Gastrocnemius medialis (tissue), 4 donors: ENCODE results near the gene TMC3. TPM values are rescaled to one million over a fixed set of nuclear protein-coding genes. Genes with fewer than 3 reads are reported as not detected.

ENCODE experiments used
- ATAC-seq, 2 donors: fragments of 150-250 bp; one replicate each; pipeline ENCODE4 v1.9.1; 2016
- DNase-seq, 2 donors: peaks; one replicate each; pipeline ENCODE4 v3.0.0-alpha.2; 2019
- H3K27ac ChIP-seq, 4 donors: fragments of 200-600 bp; sonication (generic); 1 replicate in 1 of 4; 2 replicates in 3 of 4; pipeline ENCODE4 v1.5.1; 2016 to 2018; ENCODE audit warnings: mild to moderate bottlenecking in 2 of 4, moderate library complexity in 1 of 4
- H3K27me3 ChIP-seq, 3 donors: fragments of 200-600 bp; sonication (generic) in 2 of 3; 1 replicate in 1 of 3; 2 replicates in 2 of 3; pipeline versions ENCODE4 v1.5.1 to v1.6.0; 2016 to 2019; ENCODE audit warnings: mild to moderate bottlenecking in 1 of 3, moderate library complexity in 1 of 3
- H3K36me3 ChIP-seq, 2 donors: fragments of 200-600 bp; sonication (generic) in 1 of 2; one replicate each; pipeline ENCODE4 v1.5.1; 2017 to 2018
- H3K4me1 ChIP-seq, 2 donors: fragments of 200-600 bp; sonication (generic) in 1 of 2; one replicate each; pipeline ENCODE4 v1.5.1; 2016 to 2017; ENCODE audit warnings: mild to moderate bottlenecking in 2 of 2
- H3K4me3 ChIP-seq, 4 donors: fragments of 200-600 bp; sonication (generic) in 3 of 4; 1 replicate in 1 of 4; 2 replicates in 3 of 4; pipeline ENCODE4 v1.5.1; 2016 to 2019; ENCODE audit warnings: mild to moderate bottlenecking in 2 of 4
- H3K9me3 ChIP-seq, 3 donors: fragments of 200-600 bp; sonication (generic) in 2 of 3; 1 replicate in 1 of 3; 2 replicates in 2 of 3; pipeline ENCODE4 v1.5.1; 2016 to 2019
- CTCF ChIP-seq, 5 experiments: fragments of 450-650 bp in 3 of 5; fragments of 200-600 bp in 2 of 5; sonication (generic) in 2 of 5; IDR thresholded peaks in 4 of 5; conservative IDR thresholded peaks in 1 of 5; 1 replicate in 4 of 5; 2 replicates in 1 of 5; pipeline ENCODE4 v1.5.1; 2016 to 2019; ENCODE audit warnings: antibody characterized with exemption in 5 of 5, mild to moderate bottlenecking in 3 of 5, moderate library complexity in 3 of 5
- POLR2A ChIP-seq, 2 donors: fragments of 450-650 bp; IDR thresholded peaks; one replicate each; pipeline ENCODE4 v1.6.1; 2017; ENCODE audit warnings: antibody characterized with exemption in 2 of 2, mild to moderate bottlenecking in 2 of 2, moderate library complexity in 2 of 2
- in situ Hi-C, 4 donors: fragments of 200-750 bp; cut with MboI; loops; one replicate each; pipeline versions ENCODE4 v1.15.0 to v1.8.0; 2017; ENCODE audit warnings: low sequenced_read_pairs in 4 of 4
- intact Hi-C: fragments of 100-400 bp; cut with DNase I; formaldehyde crosslinking; loops from one replicate; pipeline ENCODE4 v1.15.1; 2023; ENCODE audit warnings: low total_unique reads
- total RNA-seq, 4 donors: library from RNA; depleted of rRNA; stranded (reverse); fragments of >200 nt; gene quantifications; one replicate each; pipeline versions ENCODE4 v1.1.0 to v1.2.3, GENCODE V29; 2016

TMC3 gene
- total RNA-seq, 4 donors from 2014 or later = not detected

DNA sequence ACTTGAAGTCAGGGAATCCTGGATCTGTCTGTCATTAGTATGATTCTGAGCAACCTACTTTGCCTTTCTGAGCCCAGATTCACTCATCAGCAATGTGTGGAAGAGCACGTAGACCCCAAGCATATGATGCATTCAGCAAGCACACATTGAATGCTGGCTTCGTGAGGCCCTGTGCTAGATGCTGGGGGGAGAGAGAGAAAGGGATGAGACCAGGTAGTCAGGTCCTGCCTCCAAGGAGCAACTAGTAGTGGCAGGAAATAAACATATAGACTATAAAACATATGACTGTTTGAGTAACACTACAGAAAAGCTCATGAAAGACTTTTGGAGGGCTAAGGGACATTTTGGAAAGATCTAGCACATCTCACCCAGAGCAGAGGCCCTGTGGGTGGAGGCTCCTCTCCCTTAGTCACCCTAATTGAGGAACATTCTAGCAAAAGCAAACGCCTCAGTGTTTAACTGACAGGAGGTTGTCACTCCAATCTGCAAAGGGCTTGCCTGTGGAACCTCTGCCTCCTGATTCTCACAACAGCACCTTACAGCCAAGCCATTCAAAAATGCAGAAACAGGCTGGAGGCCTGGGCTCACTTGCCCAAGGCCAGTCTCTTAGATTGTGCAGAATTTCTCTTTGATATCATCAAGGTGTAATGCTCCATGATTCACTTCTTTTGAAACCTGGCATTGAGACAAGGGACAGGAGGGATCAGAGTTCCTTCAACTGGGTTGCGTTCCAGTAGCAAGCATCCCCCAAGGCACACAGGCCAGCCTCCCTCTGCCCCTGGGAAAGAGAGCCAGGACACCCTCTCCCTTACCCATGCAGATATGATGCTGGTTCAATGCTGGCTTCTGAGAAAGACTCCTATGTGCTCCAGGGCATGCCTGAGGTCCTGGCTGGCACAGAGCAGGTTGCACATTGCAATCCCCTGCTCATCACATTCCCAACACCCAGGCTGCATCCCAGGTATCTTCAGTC is 76.1 kb downstream of the TMC3 start:
- in situ Hi-C loops (no loop called here), intact Hi-C loops (no loop called here)
- TF ChIP-seq POLR2A (IDR thresholded peaks at IDR 0.05) (no peak), CTCF (IDR thresholded peaks at IDR 0.05 in 4 of 5, conservative IDR thresholded peaks at IDR 0.05 in 1 of 5) (no peak)
- DNase-seq (no peak), ATAC-seq (no peak)
- Histone ChIP-seq H3K36me3 (no peaks in the 10 kb centered on the region), H3K27me3 (no peaks in the 10 kb centered on the region), H3K27ac (peak overlapping the region in 3 of 4 donors; percentile 45 to 65 (median 54)), H3K4me3 (peak overlapping the region in 3 of 4 donors; percentile 17 to 34 (median 32)), H3K4me1 (peaks cover 4 to 19% of the 10 kb centered on the region in 2 donors), H3K9me3 (no peaks in the 10 kb centered on the region)

DNA sequence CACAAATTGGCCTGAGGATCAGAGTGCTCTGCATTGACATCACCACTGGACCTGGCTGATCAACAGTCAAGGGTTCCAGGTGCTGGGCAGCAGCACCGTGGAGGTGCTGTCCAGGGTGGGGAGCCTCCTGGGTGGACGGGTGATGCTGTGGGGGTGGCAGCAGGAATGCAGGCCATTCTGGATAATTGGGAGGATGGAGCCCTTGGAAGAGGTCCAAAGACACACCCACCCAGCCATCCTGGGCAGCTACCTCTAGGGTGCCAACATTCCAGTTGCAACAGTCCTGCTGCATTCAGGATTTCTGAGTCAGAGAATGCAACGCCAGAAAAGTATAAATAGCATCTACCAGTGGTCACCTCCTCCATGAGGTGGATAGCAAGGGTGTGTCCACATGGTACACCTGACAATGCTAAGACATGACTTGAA is 76.9 kb downstream of the TMC3 start:
- DNase-seq (no peak), ATAC-seq (no peak)
- H3K27ac ChIP-seq = peak overlapping the region in 3 of 4 donors; percentile 45 to 65 (median 54)
- no peaks in the 10 kb centered on the region for H3K9me3 ChIP-seq
- intact Hi-C loops = no loop called here
- peak overlapping the region in 3 of 4 donors; percentile 17 to 34 (median 32) for H3K4me3 ChIP-seq
- in situ Hi-C loops = no loop called here
- no peaks in the 10 kb centered on the region for H3K36me3 ChIP-seq
- no peaks in the 10 kb centered on the region for H3K27me3 ChIP-seq
- peaks cover 4 to 19% of the 10 kb centered on the region in 2 donors for H3K4me1 ChIP-seq
- TF ChIP-seq CTCF (IDR thresholded peaks at IDR 0.05 in 4 of 5, conservative IDR thresholded peaks at IDR 0.05 in 1 of 5) = no peak
- no peak for TF ChIP-seq POLR2A (IDR thresholded peaks at IDR 0.05)

GRCh38 chr15:81296673-81297072 is 77.3 kb downstream of the TMC3 start:
- DNase-seq (peak; percentile 19 to 35), ATAC-seq (peak in 1 of 2 donors; percentile 39)
- in situ Hi-C loops (no loop called here), intact Hi-C loops (no loop called here)
- Histone ChIP-seq H3K27ac (peak overlapping the region in 3 of 4 donors; percentile 45 to 65 (median 54)), H3K27me3 (no peaks in the 10 kb centered on the region), H3K4me1 (peaks cover 4 to 19% of the 10 kb centered on the region in 2 donors), H3K9me3 (no peaks in the 10 kb centered on the region), H3K36me3 (no peaks in the 10 kb centered on the region), H3K4me3 (peak overlapping the region in 2 of 4 donors; percentile 32 to 34)
- TF ChIP-seq POLR2A (IDR thresholded peaks at IDR 0.05) (peak in 1 of 2 donors; percentile 44), CTCF (IDR thresholded peaks at IDR 0.05 in 4 of 5, conservative IDR thresholded peaks at IDR 0.05 in 1 of 5) (no peak)

GRCh38 chr15:81296186-81296585 is 77.8 kb downstream of the TMC3 start:
- DNase-seq (no peak), ATAC-seq (no peak)
- Histone ChIP-seq H3K4me3 (no peak overlapping the region), H3K9me3 (no peaks in the 10 kb centered on the region), H3K27ac (peak overlapping the region in 3 of 4 donors; percentile 45 to 65 (median 54)), H3K36me3 (no peaks in the 10 kb centered on the region), H3K4me1 (peaks cover 4 to 19% of the 10 kb centered on the region in 2 donors), H3K27me3 (no peaks in the 10 kb centered on the region)
- intact Hi-C loops (no loop called here), in situ Hi-C loops (no loop called here)
- no peak for TF ChIP-seq CTCF (IDR thresholded peaks at IDR 0.05 in 4 of 5, conservative IDR thresholded peaks at IDR 0.05 in 1 of 5)
- TF ChIP-seq POLR2A (IDR thresholded peaks at IDR 0.05) = no peak
